HK-2 (cell line): ENCODE results near the gene CDKAL1.

Experiments used
- DNase-seq: peaks from one replicate; pipeline ENCODE4 v3.0.0-alpha.2; 2018; ENCODE audit not compliant: unreplicated experiment

Gene CDKAL1

GRCh38 chr6:20960067-20960466 lies 425.8 kb downstream of the CDKAL1 start:
- no peak for DNase-seq

- no peak for DNase-seq
Observed at GRCh38 chr6:20965276-20965675, 431.0 kb downstream of the CDKAL1 start.

- DNase-seq: no peak
Observed at GRCh38 chr6:20965915-20966314, 431.7 kb downstream of the CDKAL1 start.

- DNase-seq: no peak
Observed at GRCh38 chr6:20969551-20969950, 435.3 kb downstream of the CDKAL1 start.

- no peak for DNase-seq
Observed at GRCh38 chr6:20976391-20976918, 442.2 kb downstream of the CDKAL1 start.

- no peak for DNase-seq
Observed at GRCh38 chr6:20978151-20978614, 443.9 kb downstream of the CDKAL1 start.

GRCh38 chr6:20979076-20979475 lies 444.8 kb downstream of the CDKAL1 start:
- DNase-seq: no peak

GRCh38 chr6:20983961-20984360 lies 449.7 kb downstream of the CDKAL1 start:
- DNase-seq: no peak

- no peak for DNase-seq
Observed at GRCh38 chr6:20985821-20986220, 451.6 kb downstream of the CDKAL1 start.

- no peak for DNase-seq
Observed at GRCh38 chr6:20991910-20992309, 457.7 kb downstream of the CDKAL1 start.

GRCh38 chr6:20996099-20996498 lies 461.8 kb downstream of the CDKAL1 start:
- DNase-seq: no peak

GRCh38 chr6:20997143-20997769 lies 463.0 kb downstream of the CDKAL1 start:
- no peak for DNase-seq

GRCh38 chr6:20997770-20998147 lies 463.5 kb downstream of the CDKAL1 start:
- no peak for DNase-seq

- DNase-seq: no peak
Observed at GRCh38 chr6:20998748-20999448, 464.6 kb downstream of the CDKAL1 start.

- DNase-seq: no peak
Observed at GRCh38 chr6:21000331-21000801, 466.1 kb downstream of the CDKAL1 start.

- no peak for DNase-seq
Observed at GRCh38 chr6:21001736-21002135, 467.5 kb downstream of the CDKAL1 start.

- no peak for DNase-seq
Observed at GRCh38 chr6:21003780-21004541, 469.7 kb downstream of the CDKAL1 start.

- DNase-seq: peak; percentile 22
Observed at GRCh38 chr6:21005816-21006570, 471.7 kb downstream of the CDKAL1 start.

GRCh38 chr6:21019614-21020013 lies 485.4 kb downstream of the CDKAL1 start:
- no peak for DNase-seq

GRCh38 chr6:21022343-21023107 lies 488.3 kb downstream of the CDKAL1 start:
- DNase-seq: peak; percentile 89

GRCh38 chr6:21023210-21023609 lies 489.0 kb downstream of the CDKAL1 start:
- no peak for DNase-seq
